WERI-Rb-1 (cell line): ENCODE results near the gene MBP.
"Not testable (repeated sequence)": the region's sequence is repeated elsewhere in the genome, so short reads cannot be mapped to it uniquely, and the experiment has no call there.

Experiments
- DNase-seq: peaks from one replicate; pipeline ENCODE4 v3.0.0-alpha.2; 2020
- H3K27ac ChIP-seq: fragments of 250-450 bp; sonication (Bioruptor Pico); 2 replicates; pipeline ENCODE4 v1.5.1; 2020; ENCODE audit warnings: mild to moderate bottlenecking, moderate library complexity
- H3K27me3 ChIP-seq: fragments of 250-450 bp; sonication (Bioruptor Pico); 2 replicates; pipeline ENCODE4 v1.5.1; 2021; ENCODE audit warnings: mild to moderate bottlenecking, low read depth, moderate library complexity; ENCODE audit not compliant: insufficient read depth, severe bottlenecking
- H3K36me3 ChIP-seq: fragments of 250-450 bp; sonication (Bioruptor Pico); 2 replicates; pipeline ENCODE4 v1.5.1; 2020; ENCODE audit warnings: mild to moderate bottlenecking, moderate library complexity
- H3K4me3 ChIP-seq: 2 replicates; pipeline ENCODE4 v1.5.1; 2011; ENCODE audit warnings: low read depth, mild to moderate bottlenecking, control low read depth, low read length
- H3K9me3 ChIP-seq: fragments of 250-450 bp; sonication (Bioruptor Pico); 2 replicates; pipeline ENCODE4 v1.5.1; 2021; ENCODE audit warnings: mild to moderate bottlenecking, moderate library complexity; ENCODE audit not compliant: severe bottlenecking
- CTCF ChIP-seq: IDR thresholded peaks from 2 replicates; pipeline ENCODE4 v1.5.1; 2011; ENCODE audit warnings: low read depth, mild to moderate bottlenecking, control low read depth, inconsistent platforms, low read length

The MBP gene

DNA sequence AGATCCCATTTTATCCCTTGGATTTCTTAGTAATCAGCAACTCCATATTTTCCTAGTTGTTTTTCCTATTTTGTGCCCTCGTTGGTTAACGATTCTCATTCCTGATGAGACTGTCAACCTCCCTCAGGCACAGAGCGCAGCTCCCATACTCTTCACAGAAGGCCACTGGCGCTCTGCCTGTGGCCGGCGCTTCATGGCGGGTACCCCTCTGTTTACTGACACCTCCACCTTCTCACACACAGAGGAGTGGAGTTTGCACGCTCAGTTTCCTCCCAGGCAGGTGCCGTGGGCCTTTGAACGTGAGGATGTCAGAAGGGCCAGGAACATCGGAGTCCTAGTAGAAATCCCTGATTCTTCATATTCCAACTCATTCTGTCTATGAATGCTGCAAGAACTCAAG is 139.0 kb downstream of the MBP start:
- H3K27me3 ChIP-seq, result no peaks in the 10 kb centered on the region
- TF ChIP-seq CTCF, result no peak
- H3K36me3 ChIP-seq, result no peaks in the 10 kb centered on the region
- H3K27ac ChIP-seq, result no peak overlapping the region
- H3K4me3 ChIP-seq, result no peak overlapping the region
- peak; percentile 4 for DNase-seq
- H3K9me3 ChIP-seq, result no peaks in the 10 kb centered on the region

DNA sequence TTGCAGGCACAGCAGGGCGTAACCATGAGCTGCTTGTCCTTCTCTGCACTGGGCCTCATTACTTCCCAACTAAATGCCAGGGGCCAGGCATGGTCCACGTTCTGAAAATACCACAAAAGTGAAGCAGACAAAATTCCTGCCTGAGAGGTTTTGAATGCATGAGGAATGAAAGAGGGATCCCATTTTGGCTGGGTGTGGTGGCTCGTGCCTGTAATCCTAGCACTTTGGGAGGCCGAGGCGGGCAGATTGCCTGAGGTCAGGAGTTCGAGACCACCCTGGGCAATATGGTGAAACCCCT is 139.5 kb downstream of the MBP start:
- H3K4me3 ChIP-seq, result no peak overlapping the region
- H3K9me3 ChIP-seq, result no peaks in the 10 kb centered on the region
- no peak for TF ChIP-seq CTCF
- H3K27me3 ChIP-seq, result no peaks in the 10 kb centered on the region
- H3K36me3 ChIP-seq, result no peaks in the 10 kb centered on the region
- no peak overlapping the region for H3K27ac ChIP-seq
- DNase-seq, result no peak

DNA sequence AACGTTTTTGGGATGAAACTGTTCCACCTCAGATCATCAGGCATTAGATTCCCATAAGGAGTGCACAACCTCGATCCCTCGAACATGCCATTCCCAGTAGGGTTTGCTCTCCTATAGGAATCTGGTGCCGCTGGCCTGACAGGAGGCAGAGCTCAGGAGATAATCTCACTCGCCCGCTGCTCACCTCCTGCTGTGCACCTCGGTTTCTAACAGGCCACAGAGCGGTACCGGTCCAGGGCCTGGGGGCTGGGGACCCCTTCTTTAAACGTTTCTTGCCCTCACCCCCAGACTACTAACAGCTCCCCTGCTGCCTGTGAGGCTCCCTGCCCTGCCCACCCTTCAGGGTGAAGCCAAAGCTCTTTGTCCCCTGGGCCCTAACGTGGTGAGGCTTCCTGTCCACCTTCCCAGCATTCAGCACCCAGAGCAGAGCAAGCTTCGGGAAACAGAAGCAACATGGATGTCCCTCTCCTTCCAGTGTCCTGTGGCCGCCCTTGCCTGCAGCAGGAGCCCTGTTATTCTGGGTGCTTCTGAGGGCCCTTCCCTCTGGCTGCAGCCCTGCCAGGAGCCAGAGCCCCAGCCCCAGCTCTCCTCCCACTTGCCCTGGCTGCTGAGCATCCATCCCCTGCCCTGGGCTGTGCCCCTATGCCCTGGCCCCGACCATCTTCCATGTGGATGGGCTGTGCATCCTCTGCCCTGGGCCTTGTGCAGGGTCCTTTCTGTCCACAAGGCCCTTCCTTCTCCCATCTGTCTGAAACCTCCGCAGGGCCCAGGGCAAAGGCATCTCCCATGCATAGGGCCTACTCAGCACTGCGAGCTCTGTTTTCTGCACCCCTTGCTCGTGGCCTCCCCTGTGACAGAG is 140.1 kb downstream of the MBP start:
- H3K4me3 ChIP-seq, result peak overlapping the region; percentile 2; the same call in 1 of the 2 replicates
- DNase-seq, result peak; percentile 70
- H3K9me3 ChIP-seq, result no peaks in the 10 kb centered on the region
- no peaks in the 10 kb centered on the region for H3K36me3 ChIP-seq
- no peak for TF ChIP-seq CTCF
- H3K27ac ChIP-seq, result no peak overlapping the region
- no peaks in the 10 kb centered on the region for H3K27me3 ChIP-seq

DNA sequence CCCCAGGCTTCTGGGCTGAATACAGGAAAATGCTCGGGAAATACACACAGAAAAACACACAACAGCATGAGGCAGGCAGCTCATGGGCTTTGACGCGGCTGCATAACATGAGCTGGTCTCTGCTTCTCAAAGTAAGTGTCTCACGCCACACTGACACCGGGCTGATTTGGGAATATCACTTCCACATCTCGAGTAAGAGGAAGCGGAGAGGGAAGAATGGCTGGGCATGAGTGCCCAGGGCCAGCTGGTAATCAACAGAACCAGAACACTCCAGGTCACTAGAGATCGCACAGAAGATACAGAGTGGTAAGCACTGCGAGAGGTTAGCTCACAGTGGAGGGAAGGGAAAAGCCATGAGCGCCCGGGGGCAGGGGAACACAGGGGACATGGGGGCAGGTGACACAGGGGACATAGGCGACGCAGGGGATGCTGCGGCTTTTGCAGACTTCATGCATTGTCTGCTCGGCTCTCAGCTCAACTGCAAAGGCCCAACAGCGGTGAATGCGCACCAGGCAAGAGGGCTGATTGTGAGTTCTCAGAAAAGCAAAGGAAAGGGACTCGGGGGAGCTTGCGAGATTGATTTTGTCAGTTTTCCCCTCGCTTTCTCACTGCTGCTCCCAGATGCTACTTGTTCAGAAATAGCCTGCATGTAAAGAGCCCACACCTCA is 141.4 kb downstream of the MBP start:
- no peaks in the 10 kb centered on the region for H3K27me3 ChIP-seq
- no peak overlapping the region for H3K27ac ChIP-seq
- TF ChIP-seq CTCF, result no peak
- H3K4me3 ChIP-seq, result no peak overlapping the region
- DNase-seq, result no peak
- no peaks in the 10 kb centered on the region for H3K9me3 ChIP-seq
- H3K36me3 ChIP-seq, result no peaks in the 10 kb centered on the region

DNA sequence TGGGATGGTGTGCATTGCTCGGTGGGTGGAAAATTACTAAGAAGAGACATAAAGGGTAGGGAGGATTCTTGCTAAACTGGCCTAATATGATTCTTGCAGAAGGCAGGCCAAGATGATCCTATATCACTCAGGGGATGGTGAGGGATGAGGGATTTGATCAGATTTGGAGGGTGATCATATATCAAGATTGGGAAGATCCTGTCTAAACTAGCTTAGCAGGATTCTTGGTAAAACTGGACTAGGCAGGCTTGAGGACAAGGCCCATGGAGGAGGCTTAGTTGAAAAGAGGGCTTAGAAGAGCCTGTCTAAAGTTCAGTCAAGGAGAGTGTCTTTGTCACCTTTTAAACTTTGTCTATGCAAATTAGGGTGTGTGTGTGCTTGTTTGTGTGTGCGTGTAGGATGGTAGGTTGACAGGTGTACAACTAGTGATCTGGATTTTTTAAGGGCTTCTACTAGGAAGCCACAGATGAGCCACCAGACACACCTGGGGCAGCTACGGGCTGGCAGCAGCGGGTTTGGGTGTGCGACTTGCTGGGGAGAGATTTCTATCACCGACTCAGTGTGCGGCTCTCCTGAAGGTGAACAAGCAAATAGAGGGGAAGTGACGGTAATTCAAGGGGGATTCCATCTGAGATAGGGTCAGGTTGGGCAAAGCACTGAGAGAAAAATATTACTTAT is 142.1 kb downstream of the MBP start:
- not testable (repeated sequence) for H3K4me3 ChIP-seq, H3K9me3 ChIP-seq, H3K27ac ChIP-seq, H3K36me3 ChIP-seq, H3K27me3 ChIP-seq
- peak; percentile 57 for DNase-seq

- no peak overlapping the region for H3K27ac ChIP-seq
- H3K4me3 ChIP-seq, result no peak overlapping the region
These were observed 142.9 kb downstream of the MBP start for GRCh38 chr18:76989647-76990190.

More at GRCh38 chr18:76989647-76990190, 142.9 kb downstream of the MBP start:
- TF ChIP-seq CTCF, result no peak
- DNase-seq, result no peak
- Histone ChIP-seq H3K9me3 (no peaks in the 10 kb centered on the region), H3K27me3 (no peaks in the 10 kb centered on the region), H3K36me3 (no peaks in the 10 kb centered on the region)
